ENCODE measurements around the gene ZBTB7B.

The ZBTB7B gene

GRCh38 chr1:155051777-155052398 is 49.3 kb downstream of the ZBTB7B start (continued):
- TF ChIP-seq PRDM10 (tag by site-specific recombination; IDR thresholded peaks at IDR 0.05) (peak; percentile 94), ZNF335 (tag by site-specific recombination; conservative IDR thresholded peaks at IDR 0.05) (peak; percentile 53; the same call in 1 of the 2 replicates), GLIS2 (tag by site-specific recombination; IDR thresholded peaks at IDR 0.05) (peak; percentile 63), ZBTB26 (tag by site-specific recombination; optimal IDR thresholded peaks at IDR 0.05) (peak; percentile 22), ZNF341 (tag by site-specific recombination; IDR thresholded peaks at IDR 0.05; ENCODE audit: low read depth) (peak; percentile 13), ZNF707 (tag by site-specific recombination; IDR thresholded peaks at IDR 0.05) (no peak), KLF7 (tag by site-specific recombination; IDR thresholded peaks at IDR 0.05; ENCODE audit: borderline replicate concordance) (0 out of 2 replicates have a peak, but pooled peaks have one; percentile 11), KLF1 (tag by site-specific recombination; IDR thresholded peaks at IDR 0.05) (peak; percentile 90), KLF9 (tag by site-specific recombination; IDR thresholded peaks at IDR 0.05; ENCODE audit: low read depth) (peak; percentile 80), ZNF416 (tag by site-specific recombination; IDR thresholded peaks at IDR 0.05) (no peak), KLF16 (tag by site-specific recombination; IDR thresholded peaks at IDR 0.05) (peak; percentile 67), RBAK (tag by site-specific recombination; IDR thresholded peaks at IDR 0.05) (no peak), SP3 (tag by site-specific recombination; IDR thresholded peaks at IDR 0.05) (peak; percentile 73), ZNF692 (tag by site-specific recombination; IDR thresholded peaks at IDR 0.05) (0 out of 2 replicates have a peak, but pooled peaks have one; percentile 12), ZNF391 (tag by site-specific recombination; IDR thresholded peaks at IDR 0.05; ENCODE audit: borderline replicate concordance, low read depth) (no peak), YY1 (tag by site-specific recombination; IDR thresholded peaks at IDR 0.05) (no peak), ZSCAN23 (tag by site-specific recombination; IDR thresholded peaks at IDR 0.05) (no peak), ZNF449 (tag by site-specific recombination; IDR thresholded peaks at IDR 0.05) (no peak), ZNF645 (tag by site-specific recombination; IDR thresholded peaks at IDR 0.05) (no peak), ZFHX2 (tag by site-specific recombination; conservative IDR thresholded peaks at IDR 0.05) (peak; percentile 89), PRDM1 (tag by site-specific recombination; IDR thresholded peaks at IDR 0.05) (peak; percentile 63; the same call in 1 of the 2 replicates)

Measured in HEK293 (cell line).